Measurements from ENCODE around the gene HIGD2B.
"Not testable (repeated sequence)": the region's sequence is repeated elsewhere in the genome, so short reads cannot be mapped to it uniquely, and the experiment has no call there.

HIGD2B gene

GRCh38 chr15:72671525-72671924, 14.5 kb downstream of the HIGD2B start:
- no peak for TF ChIP-seq CTCF (conservative IDR thresholded peaks at IDR 0.05; ENCODE audit: low read depth, low read length)
- H3K4me3 ChIP-seq (ENCODE audit: low read length): no peak overlapping the region
- DNase-seq (ENCODE audit: low read depth): no peak

- peak; percentile 85 for TF ChIP-seq CTCF (conservative IDR thresholded peaks at IDR 0.05; ENCODE audit: low read depth, low read length)
- peak overlapping the region; percentile 36 for H3K4me3 ChIP-seq (ENCODE audit: low read length)
- DNase-seq (ENCODE audit: low read depth): not testable (repeated sequence)
These were observed 15.2 kb downstream of the HIGD2B start for GRCh38 chr15:72670656-72671352.

- DNase-seq (ENCODE audit: low read depth); H3K4me3 ChIP-seq (ENCODE audit: low read length): not testable (repeated sequence)
These were observed 16.2 kb downstream of the HIGD2B start for GRCh38 chr15:72669803-72670202.

GRCh38 chr15:72665706-72666105, 20.3 kb downstream of the HIGD2B start:
- not testable (repeated sequence) for H3K4me3 ChIP-seq (ENCODE audit: low read length); DNase-seq (ENCODE audit: low read depth)

GRCh38 chr15:72663931-72664330, 22.1 kb downstream of the HIGD2B start:
- not testable (repeated sequence) for H3K4me3 ChIP-seq (ENCODE audit: low read length)

GRCh38 chr15:72661081-72661480, 24.9 kb downstream of the HIGD2B start:
- H3K4me3 ChIP-seq (ENCODE audit: low read length); DNase-seq (ENCODE audit: low read depth): not testable (repeated sequence)

More at GRCh38 chr15:72663931-72664330, 22.1 kb downstream of the HIGD2B start:
- DNase-seq (ENCODE audit: low read depth): not testable (repeated sequence)

- DNase-seq (ENCODE audit: low read depth); H3K4me3 ChIP-seq (ENCODE audit: low read length): not testable (repeated sequence)
These were observed 30.0 kb downstream of the HIGD2B start for GRCh38 chr15:72656014-72656413.

- not testable (repeated sequence) for DNase-seq (ENCODE audit: low read depth); H3K4me3 ChIP-seq (ENCODE audit: low read length)
These were observed 31.6 kb downstream of the HIGD2B start, which contains the start of gene GOLGA6B for GRCh38 chr15:72654397-72654796. GOLGA6B (plus strand) TSS chr15:72654697; CDS start chr15:72654738, 41 bp downstream.

GRCh38 chr15:72648631-72649253, 37.2 kb downstream of the HIGD2B start:
- not testable (repeated sequence) for DNase-seq (ENCODE audit: low read depth); H3K4me3 ChIP-seq (ENCODE audit: low read length)

- DNase-seq (ENCODE audit: low read depth); H3K4me3 ChIP-seq (ENCODE audit: low read length): not testable (repeated sequence)
These were observed 43.7 kb downstream of the HIGD2B start for GRCh38 chr15:72642271-72642670.

- H3K4me3 ChIP-seq (ENCODE audit: low read length); DNase-seq (ENCODE audit: low read depth): not testable (repeated sequence)
These were observed 46.1 kb downstream of the HIGD2B start for GRCh38 chr15:72639759-72640483.

- DNase-seq (ENCODE audit: low read depth): peak; percentile 13
- peak overlapping the region; percentile 24 for H3K4me3 ChIP-seq (ENCODE audit: low read length)
These were observed 49.3 kb downstream of the HIGD2B start for GRCh38 chr15:72636519-72637282.

GRCh38 chr15:72629068-72629570, 56.9 kb downstream of the HIGD2B start:
- not testable (repeated sequence) for DNase-seq (ENCODE audit: low read depth); H3K4me3 ChIP-seq (ENCODE audit: low read length)

All from retinal pigment epithelial cell (primary cell).